ENCODE measurements around the gene KCNJ8.
"Not testable (repeated sequence)": the region's sequence is repeated elsewhere in the genome, so short reads cannot be mapped to it uniquely, and the experiment has no call there.

GRCh38 chr12:21812340-21812739 lies 37.8 kb upstream of the KCNJ8 start:
- TF ChIP-seq GABPA (IDR thresholded peaks at IDR 0.05; ENCODE audit: low read depth); REST (IDR thresholded peaks at IDR 0.05; ENCODE audit: insufficient replicate concordance, low read depth); CTCF (IDR thresholded peaks at IDR 0.05; ENCODE audit: insufficient read depth, low read length): not testable (repeated sequence)

All from HL-60 (cell line).